Left lung (tissue), 10 donors: Measurements from ENCODE around the gene DOK5. TPM values are rescaled to one million over a fixed set of nuclear protein-coding genes. Genes with fewer than 3 reads are reported as not detected.

Experiments used
- ATAC-seq: fragments of 200-7000 bp; cut with Tn5 transposase; one replicate; pipeline ENCODE4 v1.9.1; 2020; ENCODE audit warnings: moderate library complexity
- DNase-seq, 4 donors: peaks; one replicate each; pipeline ENCODE4 v3.0.0-alpha.2; 2013 to 2020
- H3K27ac ChIP-seq, 2 donors: fragments of 200-600 bp; sonication (generic) in 1 of 2; one replicate each; pipeline versions ENCODE4 v1.5.0 to v1.8.0; 2020 to 2021
- H3K27me3 ChIP-seq, 2 donors: fragments of 200-600 bp; sonication (generic) in 1 of 2; one replicate each; pipeline versions ENCODE4 v1.5.0 to v1.8.0; 2020 to 2021
- H3K36me3 ChIP-seq, 2 donors: fragments of 200-600 bp; sonication (generic) in 1 of 2; one replicate each; pipeline versions ENCODE4 v1.5.0 to v1.8.0; 2020 to 2021
- H3K4me1 ChIP-seq, 2 donors: fragments of 200-600 bp; one replicate each; pipeline ENCODE4 v1.8.0; 2021
- H3K4me3 ChIP-seq, 2 donors: fragments of 200-600 bp; sonication (generic) in 1 of 2; one replicate each; pipeline versions ENCODE4 v1.5.0 to v1.8.0; 2020 to 2021; ENCODE audit warnings: mild to moderate bottlenecking in 1 of 2
- H3K9me3 ChIP-seq, 2 donors: fragments of 200-600 bp; sonication (generic) in 1 of 2; one replicate each; pipeline versions ENCODE4 v1.5.0 to v1.8.0; 2020 to 2021
- CTCF ChIP-seq, 2 donors: fragments of 200-600 bp; sonication (generic) in 1 of 2; IDR thresholded peaks; one replicate each; pipeline versions ENCODE4 v1.5.0 to v1.8.0; 2021; ENCODE audit warnings: antibody characterized with exemption in 2 of 2
- intact Hi-C, 2 donors: fragments of 100-400 bp; cut with DNase I; formaldehyde crosslinking; loops; one replicate each; pipeline versions ENCODE4 v1.11.2 to v1.14.2; 2022
- polyA plus RNA-seq, 6 donors: library from polyadenylated mRNA; unstranded; fragments of 120-200 nt; gene quantifications; one replicate each; pipeline ENCODE4 v1.2.1, GENCODE V29; 2013; ENCODE audit not compliant: insufficient read length in 6 of 6
- total RNA-seq, 2 donors: library from RNA; stranded (reverse); fragmentation: NEBNext Ultra II Directional; extraction: Animal tissue kit (Norgen Biotek cat#: 25700); gene quantifications; one replicate each; pipeline ENCODE4 v1.2.1, GENCODE V29; 2021
- donor health status: DM: no; HTN: yes; CAD: no.
- donor health status: DM: no; HTN: no; CAD: no.

The DOK5 gene
- total and polyA plus RNA-seq, 8 donors = 0.92 to 3.6 (median 2.4) TPM

DNA sequence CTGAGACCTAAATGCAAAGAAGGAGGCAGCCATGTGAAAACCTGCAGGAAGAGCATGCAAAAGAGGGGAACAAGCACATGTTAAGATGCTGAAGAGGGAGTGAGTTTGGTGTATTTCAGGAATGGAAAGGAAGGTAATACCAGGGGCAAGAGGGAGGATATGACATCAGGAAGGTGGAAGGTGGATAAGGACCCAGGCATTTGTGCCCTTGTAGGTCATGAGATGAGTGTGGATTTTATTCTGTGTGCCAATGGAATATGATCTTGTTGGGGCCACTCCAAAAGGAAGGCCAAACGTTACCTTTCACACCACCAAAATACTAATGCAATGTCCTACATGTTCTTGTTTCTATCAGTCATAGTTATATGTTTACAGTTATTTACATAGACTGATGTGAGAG lies 17.2 kb upstream of the DOK5 start:
- DNase-seq = no peak
- Histone ChIP-seq H3K27ac (no peak overlapping the region), H3K4me1 (no peaks in the 10 kb centered on the region), H3K36me3 (no peaks in the 10 kb centered on the region), H3K27me3 (no peaks in the 10 kb centered on the region), H3K4me3 (no peak overlapping the region), H3K9me3 (no peaks in the 10 kb centered on the region)
- intact Hi-C loops = no loop called here
- no peak for TF ChIP-seq CTCF (IDR thresholded peaks at IDR 0.05)
- no peak for ATAC-seq

DNA sequence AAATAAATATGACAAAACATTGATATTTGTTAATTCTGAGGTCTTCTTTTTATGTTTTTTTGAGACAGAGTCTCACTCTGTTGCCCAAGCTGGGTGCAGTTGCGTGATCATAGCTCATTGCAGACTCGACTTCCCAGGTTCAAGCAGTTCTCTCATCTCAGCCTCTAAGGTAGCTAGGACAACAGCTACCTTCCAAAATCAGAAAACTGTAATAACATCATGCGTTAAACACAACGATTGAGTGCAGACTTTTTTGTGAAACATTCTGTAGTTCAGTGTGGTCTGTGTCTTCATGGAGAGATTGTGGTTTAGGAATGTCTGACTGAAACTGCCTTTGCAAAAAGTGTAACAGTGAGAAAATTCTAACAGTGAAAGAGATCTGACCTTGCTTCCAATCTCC lies 16.1 kb upstream of the DOK5 start:
- H3K36me3 ChIP-seq = no peaks in the 10 kb centered on the region
- no peak overlapping the region for H3K27ac ChIP-seq
- ATAC-seq (no peak), DNase-seq (no peak)
- no peaks in the 10 kb centered on the region for H3K9me3 ChIP-seq
- TF ChIP-seq CTCF (IDR thresholded peaks at IDR 0.05) = no peak
- intact Hi-C loops = no loop called here
- H3K4me1 ChIP-seq = no peaks in the 10 kb centered on the region
- H3K4me3 ChIP-seq = no peak overlapping the region
- H3K27me3 ChIP-seq = no peaks in the 10 kb centered on the region

DNA sequence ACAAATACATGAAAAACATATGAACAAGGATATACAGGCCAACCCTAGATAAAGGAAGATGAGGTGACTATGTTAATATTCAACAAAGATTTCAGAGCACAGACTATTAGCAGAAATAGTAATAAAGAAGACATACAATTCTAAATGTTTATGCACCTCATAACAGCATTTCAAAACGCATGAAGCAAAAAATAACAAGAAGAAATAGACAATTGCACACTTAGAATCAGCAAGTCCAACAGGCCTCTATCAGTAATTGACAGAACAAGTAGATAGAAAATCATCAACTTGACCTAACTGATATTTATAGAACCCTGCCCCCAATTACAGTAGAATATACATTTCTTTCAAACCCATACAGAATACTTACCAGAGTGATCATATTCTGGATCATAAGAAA lies 11.4 kb upstream of the DOK5 start:
- DNase-seq (no peak), ATAC-seq (no peak)
- Histone ChIP-seq H3K4me1 (no peaks in the 10 kb centered on the region), H3K27me3 (no peaks in the 10 kb centered on the region), H3K9me3 (no peaks in the 10 kb centered on the region), H3K36me3 (no peaks in the 10 kb centered on the region), H3K27ac (no peak overlapping the region), H3K4me3 (no peak overlapping the region)
- TF ChIP-seq CTCF (IDR thresholded peaks at IDR 0.05) = no peak
- intact Hi-C loops = no loop called here

- no peak for TF ChIP-seq CTCF (IDR thresholded peaks at IDR 0.05)
- H3K9me3 ChIP-seq = no peaks in the 10 kb centered on the region
- no peak overlapping the region for H3K27ac ChIP-seq
- H3K4me3 ChIP-seq = no peak overlapping the region
- no peaks in the 10 kb centered on the region for H3K4me1 ChIP-seq
- no peak for DNase-seq
- H3K36me3 ChIP-seq = no peaks in the 10 kb centered on the region
- no peaks in the 10 kb centered on the region for H3K27me3 ChIP-seq
- intact Hi-C loops = no loop called here
- no peak for ATAC-seq
Observed at GRCh38 chr20:54466127-54466526, 9.3 kb upstream of the DOK5 start.

DNA sequence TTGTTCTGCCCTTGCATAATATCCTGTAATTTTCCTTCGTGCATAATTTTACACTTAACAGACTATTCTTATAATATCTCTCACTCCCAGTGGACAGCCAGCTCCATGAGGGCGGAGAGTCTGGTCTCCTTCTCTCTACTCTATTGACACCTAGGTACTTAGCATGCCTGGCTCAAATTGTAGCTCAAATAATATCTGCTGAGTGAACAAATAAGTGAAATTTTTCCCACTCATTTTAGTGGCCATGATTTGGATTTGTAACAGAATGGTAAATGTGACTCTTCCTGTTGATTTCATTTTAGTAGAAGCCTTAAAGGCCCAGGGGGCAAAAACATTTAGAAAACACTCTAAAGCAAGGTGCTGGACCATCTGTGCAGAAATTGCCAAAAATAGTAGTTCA lies 7.8 kb upstream of the DOK5 start:
- no peak for ATAC-seq
- Histone ChIP-seq H3K4me3 (no peak overlapping the region), H3K9me3 (no peaks in the 10 kb centered on the region), H3K36me3 (no peaks in the 10 kb centered on the region), H3K27me3 (no peaks in the 10 kb centered on the region), H3K4me1 (no peaks in the 10 kb centered on the region), H3K27ac (no peak overlapping the region)
- no peak for TF ChIP-seq CTCF (IDR thresholded peaks at IDR 0.05)
- intact Hi-C loops = no loop called here
- no peak for DNase-seq
